ENCODE measurements around the gene FAU. TPM values are rescaled to one million over a fixed set of nuclear protein-coding genes. Genes with fewer than 3 reads are reported as not detected.
"Not testable (repeated sequence)": the region's sequence is repeated elsewhere in the genome, so short reads cannot be mapped to it uniquely, and the experiment has no call there.

FAU gene
- total RNA-seq, 1 donor, result 239 TPM

DNA sequence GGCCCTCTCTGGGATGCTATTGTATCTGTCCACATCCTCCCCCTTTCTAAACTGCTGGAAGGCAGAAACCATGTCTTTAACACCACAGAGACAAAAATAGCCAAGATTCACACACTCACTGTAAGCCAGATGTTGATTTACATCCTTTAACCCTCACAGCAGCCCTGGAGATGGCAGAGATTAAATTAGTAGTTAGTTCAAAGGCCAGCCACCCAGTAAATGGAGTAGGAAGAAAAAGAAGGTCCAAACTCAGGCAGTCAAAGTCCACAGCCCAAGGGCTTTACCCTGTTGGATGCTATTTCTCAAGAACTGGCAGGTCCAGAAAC, 2.3 kb downstream of the FAU start:
- no peak for DNase-seq (ENCODE audit: low read depth)
- no peak overlapping the region for H3K4me3 ChIP-seq (ENCODE audit: low read depth, low read length)
- TF ChIP-seq, protein P1, sequence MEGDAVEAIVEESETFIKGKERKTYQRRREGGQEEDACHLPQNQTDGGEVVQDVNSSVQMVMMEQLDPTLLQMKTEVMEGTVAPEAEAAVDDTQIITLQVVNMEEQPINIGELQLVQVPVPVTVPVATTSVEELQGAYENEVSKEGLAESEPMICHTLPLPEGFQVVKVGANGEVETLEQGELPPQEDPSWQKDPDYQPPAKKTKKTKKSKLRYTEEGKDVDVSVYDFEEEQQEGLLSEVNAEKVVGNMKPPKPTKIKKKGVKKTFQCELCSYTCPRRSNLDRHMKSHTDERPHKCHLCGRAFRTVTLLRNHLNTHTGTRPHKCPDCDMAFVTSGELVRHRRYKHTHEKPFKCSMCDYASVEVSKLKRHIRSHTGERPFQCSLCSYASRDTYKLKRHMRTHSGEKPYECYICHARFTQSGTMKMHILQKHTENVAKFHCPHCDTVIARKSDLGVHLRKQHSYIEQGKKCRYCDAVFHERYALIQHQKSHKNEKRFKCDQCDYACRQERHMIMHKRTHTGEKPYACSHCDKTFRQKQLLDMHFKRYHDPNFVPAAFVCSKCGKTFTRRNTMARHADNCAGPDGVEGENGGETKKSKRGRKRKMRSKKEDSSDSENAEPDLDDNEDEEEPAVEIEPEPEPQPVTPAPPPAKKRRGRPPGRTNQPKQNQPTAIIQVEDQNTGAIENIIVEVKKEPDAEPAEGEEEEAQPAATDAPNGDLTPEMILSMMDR (IDR thresholded peaks at IDR 0.05; ENCODE audit: insufficient read depth, low read length), result no peak

DNA sequence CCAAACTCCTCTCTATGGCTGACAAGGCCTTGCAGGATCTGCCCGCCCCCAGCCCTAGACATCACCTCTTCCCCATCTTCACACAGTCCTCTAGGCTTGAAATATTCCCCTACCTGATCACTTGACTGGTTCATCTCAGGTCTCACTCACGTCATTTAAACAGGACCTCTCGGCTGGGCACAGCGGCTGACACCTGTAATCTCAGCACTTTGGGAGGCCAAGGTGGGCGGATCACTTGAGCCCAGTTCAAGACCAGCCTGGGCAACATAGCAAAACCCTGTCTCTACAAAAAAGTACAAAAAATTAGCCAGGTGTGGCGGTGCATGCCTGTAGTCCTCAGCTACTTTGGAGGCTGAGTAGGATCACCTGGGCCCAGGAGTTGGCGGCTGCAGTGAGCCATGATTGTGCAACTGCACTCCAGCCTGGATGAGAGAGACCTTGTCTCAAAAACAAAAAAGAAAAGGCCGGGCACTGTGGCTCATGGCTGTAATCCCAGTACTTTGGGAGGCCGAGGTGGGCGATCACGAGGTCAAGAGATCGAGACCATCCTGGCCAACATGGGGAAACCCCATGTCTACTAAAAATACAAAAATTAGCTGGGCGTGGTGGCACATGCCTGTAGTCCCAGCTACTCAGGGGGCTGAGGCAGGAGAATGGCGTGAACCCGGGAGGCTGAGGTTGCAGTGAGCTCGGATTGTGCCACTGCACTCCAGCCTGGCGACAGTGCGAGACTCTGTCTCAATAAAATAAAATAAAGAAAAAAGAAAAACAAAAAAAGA, 2.9 kb downstream of the FAU start:
- H3K4me3 ChIP-seq (ENCODE audit: low read depth, low read length); DNase-seq (ENCODE audit: low read depth): not testable (repeated sequence)

DNA sequence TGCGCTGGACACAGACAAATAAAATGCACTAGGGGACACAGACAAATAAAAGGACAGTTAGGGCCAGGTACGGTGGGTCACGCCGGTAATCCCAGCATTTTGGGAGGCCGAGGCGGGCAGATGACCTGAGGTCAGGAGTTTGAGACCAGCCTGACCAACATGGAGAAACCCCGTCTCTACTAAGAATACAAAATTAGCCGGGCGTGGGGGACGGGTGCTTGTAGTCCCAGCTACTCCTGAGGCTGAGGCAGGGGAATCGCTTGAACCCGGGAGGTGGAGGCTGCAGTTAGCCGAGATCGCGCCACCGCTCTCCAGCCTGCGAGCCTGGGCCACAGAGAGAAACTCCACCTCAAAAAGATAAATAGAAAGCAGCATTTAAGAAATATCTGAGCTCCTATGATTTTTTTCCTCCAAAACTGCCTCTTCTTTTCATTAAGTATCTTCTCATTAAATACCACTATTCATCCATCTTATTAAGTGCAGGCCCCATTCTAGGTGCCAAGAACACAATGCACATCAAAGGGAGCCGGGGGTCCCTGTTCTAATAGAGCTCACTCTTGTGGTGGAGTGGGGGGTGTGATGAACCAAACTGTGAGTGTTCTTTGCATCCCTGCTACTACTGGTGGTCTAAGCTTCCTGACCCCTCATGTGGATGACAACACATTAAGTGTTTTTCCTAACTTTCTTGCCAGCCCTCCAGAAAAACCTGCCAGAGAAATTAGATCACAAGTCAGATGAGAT, 3.7 kb downstream of the FAU start:
- no peak overlapping the region for H3K4me3 ChIP-seq (ENCODE audit: low read depth, low read length)
- TF ChIP-seq, protein P1 (IDR thresholded peaks at IDR 0.05; ENCODE audit: insufficient read depth, low read length), result no peak
- DNase-seq (ENCODE audit: low read depth), result no peak

DNA sequence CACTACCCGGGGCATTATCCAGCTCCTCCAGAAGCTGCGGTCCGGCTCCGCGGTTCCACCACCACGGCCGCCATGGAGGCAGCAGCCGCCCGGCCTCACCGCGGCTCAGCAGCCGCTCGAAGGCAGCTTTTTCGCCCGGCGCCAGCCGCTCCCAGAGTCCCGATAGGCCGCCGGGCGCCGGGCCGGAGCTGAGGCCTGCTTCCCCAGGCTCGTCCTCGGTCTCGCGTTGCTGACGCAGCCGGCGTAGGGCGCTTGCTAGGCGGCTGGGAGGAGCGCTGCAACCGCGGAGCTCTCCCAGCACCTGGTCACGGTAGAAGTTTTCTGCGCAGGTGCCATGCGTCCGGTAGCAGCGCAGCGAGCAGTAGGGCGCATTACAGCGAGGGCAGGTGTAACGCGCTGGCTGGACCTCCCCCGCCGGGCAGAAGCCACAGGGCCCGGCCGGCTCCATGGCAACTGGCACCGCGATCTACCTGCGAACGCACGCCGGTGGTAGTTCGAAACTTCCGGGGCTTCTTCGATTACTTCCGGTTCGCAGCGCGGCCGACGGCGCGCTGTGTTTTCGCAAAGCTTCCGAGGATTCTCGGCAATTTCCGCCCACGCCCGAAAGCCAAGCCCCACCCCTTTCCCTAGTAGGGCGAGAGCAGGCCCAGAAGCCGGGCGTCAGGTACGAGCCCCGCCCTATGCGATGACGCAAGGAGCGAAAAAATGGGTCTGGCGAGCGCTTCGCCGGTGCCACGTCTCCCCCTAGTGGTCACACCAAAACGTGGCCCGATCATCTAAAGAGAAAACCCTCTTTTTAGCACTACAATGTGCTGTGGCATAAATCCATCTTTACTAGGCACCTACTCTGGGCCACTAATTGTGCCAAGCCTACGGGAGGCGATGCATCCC, 4.5 kb downstream of the FAU start, which contains the start of gene ZNHIT2:
TSS of gene ZNHIT2 (minus strand) at position 496 of the 891 bp plus-strand sequence. CDS start at position 448, 48 bp downstream.
- H3K4me3 ChIP-seq (ENCODE audit: low read depth, low read length), result peak within 1 kb of the TSS; percentile 96
- TF ChIP-seq, protein P1 (IDR thresholded peaks at IDR 0.05; ENCODE audit: insufficient read depth, low read length), result peak; percentile 86
- DNase-seq (ENCODE audit: low read depth), result peak; percentile 99

DNA sequence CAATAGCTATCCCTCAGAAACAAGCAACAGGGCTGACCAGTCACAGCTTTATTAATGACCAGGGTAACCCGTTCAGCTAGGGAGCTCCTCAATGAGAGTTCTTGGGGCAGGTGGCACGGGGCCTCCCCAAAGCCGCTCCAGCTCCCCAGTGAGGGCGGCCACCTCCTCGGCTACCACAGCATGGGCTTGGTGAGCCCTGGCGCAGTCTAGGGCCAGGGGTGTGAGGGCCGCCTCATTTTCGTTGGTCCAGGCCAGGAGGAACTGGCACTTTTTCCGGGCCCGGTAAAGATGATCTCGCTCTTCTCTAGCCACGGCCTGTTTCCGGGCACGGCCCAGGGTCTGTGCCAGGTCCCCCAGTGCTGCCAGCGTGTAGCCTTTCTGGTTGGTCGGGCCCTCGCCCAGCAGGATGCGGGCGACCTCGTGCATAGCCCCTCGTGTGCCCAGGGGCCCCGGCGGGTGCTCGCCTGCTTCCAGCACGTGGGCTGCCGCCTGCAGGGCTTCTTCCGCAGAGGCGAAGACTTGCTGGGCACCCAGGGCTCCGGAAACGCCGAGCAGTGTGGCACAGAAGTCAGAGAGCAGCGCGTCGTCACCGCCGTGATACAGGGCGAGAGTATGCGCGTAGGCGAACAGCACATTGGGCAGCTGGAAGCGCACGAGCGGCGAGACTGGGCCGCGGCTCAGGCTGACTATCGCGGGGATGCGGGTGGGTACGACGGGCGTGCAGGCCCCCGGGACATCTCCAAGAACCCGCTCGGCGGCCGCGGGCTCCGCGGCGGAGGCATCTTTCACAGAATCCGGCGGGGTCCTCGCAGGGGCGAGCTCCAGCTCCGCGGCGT, 5.3 kb downstream of the FAU start:
- peak overlapping the region; percentile 96 for H3K4me3 ChIP-seq (ENCODE audit: low read depth, low read length)
- TF ChIP-seq, protein P1 (IDR thresholded peaks at IDR 0.05; ENCODE audit: insufficient read depth, low read length), result no peak
- peak; percentile 41 for DNase-seq (ENCODE audit: low read depth)

DNA sequence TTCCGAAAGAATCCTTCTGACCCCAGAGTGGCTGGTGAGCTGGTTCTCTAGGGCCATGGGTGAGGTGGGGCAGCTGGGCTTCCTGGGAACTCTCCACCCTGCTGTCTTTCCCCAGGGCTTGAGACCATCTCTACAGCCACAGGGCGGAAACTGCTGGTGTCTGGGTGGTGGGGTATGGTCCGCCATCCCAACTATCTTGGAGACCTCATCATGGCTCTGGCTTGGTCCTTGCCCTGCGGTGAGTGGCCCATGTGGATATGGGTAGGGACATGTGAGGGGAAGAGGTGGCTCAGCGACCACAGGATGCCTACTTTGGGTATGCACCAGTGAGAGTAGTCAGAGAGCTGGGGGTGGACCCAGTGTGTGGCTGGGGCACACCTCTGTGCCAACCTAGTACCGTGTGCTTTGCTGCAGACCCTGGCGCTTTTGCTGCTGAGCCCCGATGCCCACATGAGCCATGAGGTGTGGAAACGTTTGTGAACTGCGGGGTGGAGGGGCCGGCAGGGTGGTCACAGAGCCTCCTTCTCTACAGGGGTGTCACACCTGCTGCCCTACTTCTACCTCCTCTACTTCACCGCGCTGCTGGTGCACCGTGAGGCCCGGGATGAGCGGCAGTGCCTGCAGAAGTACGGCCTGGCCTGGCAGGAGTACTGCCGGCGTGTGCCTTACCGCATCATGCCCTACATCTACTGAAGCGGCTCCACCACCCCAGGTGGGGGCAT, 6.4 kb downstream of the FAU start:
- TF ChIP-seq, protein P1 (IDR thresholded peaks at IDR 0.05; ENCODE audit: insufficient read depth, low read length), result no peak
- DNase-seq (ENCODE audit: low read depth), result no peak
- no peak overlapping the region for H3K4me3 ChIP-seq (ENCODE audit: low read depth, low read length)

All from fibroblast of the aortic adventitia (primary cell).